Activated CD4-positive, alpha-beta T cell treated with anti-CD3 and anti-CD28 coated beads, Interleukin-2, Interleukin-4, amounts not matched to agents 100 ng/mL and 50 ng/mL, durations not matched to agents 16 hours and 8 hours (primary cell): Measurements from ENCODE around the gene KCNK7.
A peak's percentile ranks its signal among the peaks of the same experiment; 100 is the strongest.

ENCODE experiments used
- DNase-seq: peaks from one replicate; pipeline ENCODE4 v3.0.0-alpha.2; 2020; ENCODE audit warnings: low spot score

The KCNK7 gene

DNA sequence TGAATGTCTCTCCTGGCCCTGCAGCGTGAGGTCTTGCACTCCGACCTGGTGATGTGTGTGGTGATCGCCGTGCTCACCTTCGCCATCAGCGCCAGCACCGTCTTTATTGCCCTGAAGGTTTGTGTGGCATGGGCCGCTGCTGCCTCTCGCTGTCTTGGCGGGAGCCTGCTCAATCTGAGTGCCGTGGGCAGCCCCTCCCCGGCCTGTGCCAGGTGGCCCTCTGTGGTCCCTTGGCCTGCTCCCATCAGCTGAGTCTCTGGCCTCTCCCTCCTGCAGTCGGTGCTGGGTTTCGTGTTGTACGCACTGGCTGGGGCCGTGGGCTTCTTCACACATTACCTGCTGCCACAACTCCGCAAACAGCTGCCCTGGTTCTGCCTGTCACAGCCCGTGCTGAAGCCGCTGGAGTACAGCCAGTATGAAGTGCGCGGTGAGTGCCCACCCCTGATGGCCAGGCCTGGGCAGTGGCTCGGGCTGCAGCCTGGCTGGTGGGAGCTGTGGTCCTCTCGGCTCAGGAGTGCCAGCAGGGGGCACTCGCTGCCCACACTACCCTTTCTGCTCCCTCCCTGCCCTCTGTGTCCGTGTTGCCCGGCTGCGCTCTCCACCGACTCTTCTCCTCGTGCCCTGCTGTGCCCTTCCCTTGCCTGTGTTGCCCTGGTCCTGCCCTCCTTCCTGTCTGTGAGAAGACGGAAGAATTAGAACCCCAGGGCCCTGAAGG is 30.2 kb upstream of the KCNK7 start:
- DNase-seq, result peak; percentile 37

DNA sequence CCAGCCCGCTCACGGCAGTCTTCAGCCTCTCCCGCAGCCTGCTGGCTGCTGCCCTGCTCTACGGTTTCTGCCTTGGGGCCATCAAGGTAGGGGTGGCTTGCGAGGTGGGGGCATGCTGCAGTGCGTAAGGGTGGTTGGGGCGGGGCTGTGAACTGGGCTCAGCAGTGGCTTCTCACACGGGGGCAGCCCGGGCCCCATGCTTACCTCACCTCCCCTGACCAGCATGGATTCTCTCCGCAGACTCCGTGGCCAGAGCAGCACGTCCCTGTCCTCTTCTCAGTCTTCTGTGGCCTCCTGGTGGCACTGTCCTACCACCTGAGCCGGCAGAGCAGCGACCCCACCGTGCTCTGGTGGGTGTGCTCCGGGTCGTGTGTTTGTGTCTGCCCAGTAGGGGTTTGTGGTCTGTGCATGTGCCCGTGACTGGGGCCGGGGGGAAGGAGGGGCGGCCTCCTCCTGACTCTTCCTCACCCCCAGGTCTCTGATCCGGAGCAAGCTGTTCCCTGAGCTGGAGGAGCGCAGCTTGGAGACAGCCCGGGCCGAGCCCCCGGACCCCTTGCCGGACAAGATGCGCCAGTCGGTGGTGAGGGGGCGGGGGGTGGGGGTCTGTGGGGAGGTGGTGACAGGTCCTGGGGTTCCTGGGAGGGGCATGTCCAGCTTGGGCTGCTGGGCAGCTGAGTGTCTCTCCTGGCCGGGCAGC is 29.5 kb upstream of the KCNK7 start:
- no peak for DNase-seq

DNA sequence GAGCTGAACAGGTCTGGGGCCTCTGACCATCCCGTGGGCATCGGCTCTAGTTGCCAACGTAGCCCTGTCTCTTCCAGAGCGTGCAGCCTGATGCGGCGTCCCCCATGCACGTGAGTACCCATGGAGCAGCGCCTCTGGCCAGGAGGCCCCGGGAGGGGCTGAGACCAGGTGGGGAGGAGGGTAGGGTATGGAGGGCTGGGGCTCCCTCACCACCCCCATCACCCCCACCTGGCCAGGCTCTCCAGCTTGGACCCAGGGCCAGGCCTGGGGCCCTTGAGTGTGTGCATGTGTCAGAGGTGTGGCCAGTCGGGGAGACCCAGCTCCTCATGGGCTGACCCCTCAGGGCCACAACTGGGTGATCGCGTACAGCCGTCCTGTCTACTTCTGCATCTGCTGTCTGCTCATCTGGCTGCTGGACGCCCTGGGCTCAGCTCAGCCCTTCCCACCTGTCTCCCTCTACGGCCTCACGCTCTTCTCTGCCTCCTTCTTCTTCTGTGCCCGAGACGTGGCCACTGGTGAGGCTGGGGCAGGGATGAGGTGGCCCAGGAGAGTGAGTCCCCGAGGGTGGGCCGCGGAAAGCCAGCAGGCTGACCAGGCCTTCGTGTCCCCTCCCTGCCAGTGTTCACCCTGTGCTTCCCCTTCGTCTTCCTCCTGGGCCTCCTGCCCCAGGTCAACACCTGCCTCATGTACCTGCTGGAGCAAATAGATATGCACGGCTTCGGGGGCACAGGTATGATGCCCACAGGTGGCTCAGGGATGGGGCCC is 28.4 kb upstream of the KCNK7 start:
- DNase-seq, result no peak

DNA sequence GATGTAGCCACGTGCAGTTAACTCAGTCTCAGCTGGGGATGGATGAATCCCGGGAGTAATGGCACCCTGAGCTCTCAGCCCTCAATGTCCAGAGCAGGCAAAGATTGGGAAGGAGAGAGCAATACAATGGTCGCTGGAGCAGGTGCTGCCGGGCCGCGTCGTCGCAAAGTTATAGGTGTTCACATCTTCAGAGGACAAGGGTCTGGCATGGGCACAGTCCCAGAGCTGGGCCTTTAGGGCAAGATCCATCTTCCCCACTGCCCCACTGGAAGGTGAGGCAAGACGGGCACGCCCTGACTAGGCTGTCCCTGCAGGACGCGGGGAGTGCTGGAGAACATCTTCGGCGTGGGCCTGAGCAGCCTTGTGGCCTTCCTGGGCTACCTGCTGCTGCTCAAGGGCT is 27.6 kb upstream of the KCNK7 start:
- DNase-seq, result no peak

DNA sequence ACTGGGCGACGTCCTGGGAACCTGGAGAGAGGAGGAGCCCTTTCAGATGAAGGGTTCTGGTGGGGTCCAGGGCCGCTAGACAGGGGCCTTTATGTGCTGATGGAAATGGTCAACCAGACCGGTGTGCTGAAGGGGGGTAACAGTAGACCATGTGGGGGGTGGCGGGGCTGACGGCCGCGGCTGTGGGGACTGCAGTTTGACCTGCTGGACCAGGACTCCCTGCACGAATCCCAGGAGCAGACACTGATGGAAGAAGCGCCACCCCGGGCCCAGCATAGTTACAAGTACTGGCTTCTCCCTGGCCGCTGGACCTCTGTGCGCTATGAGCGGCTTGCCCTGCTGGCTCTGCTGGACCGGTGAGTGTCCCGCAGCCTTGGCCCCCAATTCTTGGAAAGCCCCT is 26.4 kb upstream of the KCNK7 start:
- DNase-seq, result no peak

DNA sequence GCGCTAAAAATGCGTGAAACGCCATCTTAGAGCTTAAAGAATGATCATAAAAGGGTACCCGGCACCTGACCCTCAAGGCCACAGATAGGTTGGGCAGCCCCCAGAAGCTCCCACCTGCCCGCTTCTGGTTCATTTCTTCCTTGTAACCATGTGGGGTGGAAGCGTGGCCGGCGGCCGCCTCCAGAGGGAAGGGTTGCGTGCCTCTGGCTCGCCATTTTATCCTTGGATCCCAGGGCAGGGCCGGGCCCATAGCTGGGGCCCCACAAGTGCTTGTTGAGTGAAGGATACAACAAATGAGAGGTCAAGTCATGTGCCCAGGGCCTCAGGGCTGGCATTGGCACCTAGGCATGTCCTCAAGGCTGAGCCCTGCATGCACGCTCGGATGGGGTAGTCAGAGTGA is 25.9 kb upstream of the KCNK7 start:
- DNase-seq, result no peak

DNA sequence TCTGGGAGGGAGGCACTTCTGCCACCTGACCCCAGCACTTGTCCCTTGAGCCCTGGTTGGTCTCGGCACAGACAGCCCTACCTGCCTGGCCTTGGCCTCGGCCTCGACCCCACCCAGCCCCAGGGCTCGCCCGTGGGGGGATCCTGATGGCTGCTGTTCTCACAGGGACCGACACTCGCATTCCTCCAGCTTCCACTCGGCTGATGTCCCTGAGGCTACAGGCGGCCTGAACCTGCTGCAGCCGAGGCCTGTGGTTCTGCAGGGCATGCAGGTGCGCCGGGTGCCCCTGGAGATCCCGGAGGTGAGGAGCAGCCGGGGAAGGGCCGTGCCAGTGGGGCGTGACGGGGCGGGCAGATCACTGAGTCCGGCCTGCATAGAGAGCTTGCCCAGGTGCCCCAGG is 25.1 kb upstream of the KCNK7 start:
- no peak for DNase-seq

DNA sequence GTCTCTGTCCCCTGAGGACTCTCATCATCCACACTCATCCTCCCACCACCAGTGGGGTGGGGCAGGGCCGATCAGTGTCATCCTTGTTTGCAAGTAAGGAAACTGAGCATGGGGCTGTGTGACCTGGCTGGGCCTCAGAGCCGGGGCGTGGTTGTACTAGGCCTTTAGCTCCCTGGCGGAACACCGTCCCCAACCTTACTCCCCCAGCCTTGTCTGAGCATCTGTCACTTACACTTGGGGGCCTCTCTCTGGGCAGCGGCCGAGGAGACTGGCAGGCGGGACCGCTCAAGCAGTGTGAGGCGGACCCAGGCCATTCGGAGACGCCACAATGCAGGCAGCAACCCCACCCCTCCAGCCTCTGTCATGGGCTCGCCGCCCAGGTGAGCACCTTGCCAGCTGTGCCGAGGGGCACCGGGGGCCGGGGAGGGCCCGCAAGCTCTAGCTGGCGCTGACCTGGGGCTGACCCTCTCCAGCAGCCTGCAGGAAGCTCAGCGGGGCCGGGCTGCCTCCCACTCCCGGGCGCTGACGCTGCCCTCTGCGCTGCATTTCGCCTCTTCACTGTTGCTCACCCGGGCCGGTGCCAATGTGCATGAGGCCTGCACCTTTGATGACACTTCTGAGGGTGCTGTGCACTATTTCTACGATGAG is 23.8 kb upstream of the KCNK7 start:
- no peak for DNase-seq

DNA sequence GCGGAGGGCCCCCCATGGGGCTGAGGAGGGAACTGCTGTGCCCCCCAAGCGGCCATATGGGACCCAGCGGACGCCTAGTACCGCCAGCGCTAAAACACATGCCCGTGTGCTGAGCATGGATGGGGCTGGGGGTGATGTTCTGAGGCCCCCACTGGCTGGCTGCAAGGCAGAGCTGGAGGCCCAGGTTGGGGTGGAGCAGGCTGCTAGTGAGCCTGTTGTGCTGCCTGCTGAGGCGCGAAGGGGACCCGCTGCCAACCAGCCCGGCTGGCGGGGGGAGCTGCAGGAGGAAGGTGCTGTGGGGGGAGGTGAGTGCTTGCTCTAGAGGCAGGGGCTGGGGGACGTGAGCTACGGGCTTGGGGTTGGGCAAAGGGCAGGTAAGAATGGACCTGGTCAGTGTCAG is 23.2 kb upstream of the KCNK7 start:
- no peak for DNase-seq

DNA sequence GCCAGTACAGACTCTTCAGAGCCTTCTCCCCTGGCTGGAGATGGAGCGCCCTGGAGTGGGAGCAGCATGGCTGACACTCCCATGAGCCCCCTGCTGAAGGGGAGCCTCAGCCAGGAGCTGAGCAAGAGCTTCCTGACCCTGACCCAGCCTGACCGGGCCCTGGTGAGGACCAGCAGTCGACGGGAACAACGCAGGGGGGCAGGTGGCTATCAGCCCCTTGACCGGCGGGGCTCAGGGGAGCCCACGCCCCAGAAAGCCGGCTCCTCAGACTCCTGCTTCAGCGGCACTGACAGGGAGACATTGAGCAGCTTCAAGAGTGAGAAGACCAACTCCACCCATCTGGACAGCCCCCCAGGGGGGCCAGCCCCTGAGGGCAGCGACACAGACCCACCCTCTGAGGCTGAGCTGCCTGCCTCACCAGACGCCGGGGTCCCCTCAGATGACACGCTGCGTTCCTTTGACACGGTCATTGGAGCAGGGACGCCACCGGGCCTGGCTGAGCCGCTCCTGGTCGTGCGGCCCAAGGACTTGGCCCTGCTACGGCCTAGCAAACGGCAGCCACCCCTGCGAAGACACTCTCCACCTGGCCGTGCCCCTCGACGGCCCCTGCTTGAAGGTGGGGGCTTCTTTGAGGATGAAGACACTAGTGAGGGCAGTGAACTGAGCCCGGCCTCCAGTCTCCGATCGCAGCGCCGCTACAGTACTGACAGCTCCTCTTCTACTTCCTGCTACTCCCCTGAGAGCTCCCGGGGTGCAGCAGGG is 22.6 kb upstream of the KCNK7 start:
- DNase-seq, result no peak

DNA sequence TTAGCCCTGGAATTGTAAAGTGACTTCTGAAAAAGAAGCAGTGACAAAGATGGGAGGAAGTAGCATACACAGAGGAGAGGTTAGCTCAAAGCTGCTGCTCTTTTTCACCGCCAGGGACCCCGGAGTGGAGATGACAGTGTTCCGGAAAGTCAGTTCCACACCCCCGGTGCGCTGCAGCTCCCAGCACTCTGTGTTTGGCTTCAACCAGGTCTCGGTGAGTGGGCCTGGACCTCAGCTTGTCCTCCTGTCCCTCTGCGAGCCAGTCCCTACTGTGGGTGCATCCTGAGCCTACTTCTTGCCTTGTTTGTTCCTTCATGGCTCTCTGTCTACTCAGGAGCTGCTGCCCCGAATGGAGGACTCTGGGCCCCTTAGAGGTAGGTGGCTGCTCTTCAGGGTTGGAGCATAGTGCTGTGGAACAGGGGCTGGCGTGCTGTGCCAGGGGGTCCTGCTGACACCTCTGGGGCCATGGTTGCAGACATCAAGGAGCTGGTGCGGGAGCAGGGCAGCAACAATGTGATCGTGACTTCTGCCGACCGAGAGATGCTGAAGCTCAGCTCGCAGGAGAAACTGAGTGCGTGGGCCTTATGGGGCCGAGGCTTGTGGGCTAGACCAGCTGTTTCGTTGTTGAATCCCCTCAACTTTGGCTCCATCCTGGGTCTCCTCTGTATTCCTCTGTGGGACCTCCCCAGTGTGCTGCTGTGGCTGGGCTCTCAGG is 21.7 kb upstream of the KCNK7 start:
- DNase-seq, result no peak

DNA sequence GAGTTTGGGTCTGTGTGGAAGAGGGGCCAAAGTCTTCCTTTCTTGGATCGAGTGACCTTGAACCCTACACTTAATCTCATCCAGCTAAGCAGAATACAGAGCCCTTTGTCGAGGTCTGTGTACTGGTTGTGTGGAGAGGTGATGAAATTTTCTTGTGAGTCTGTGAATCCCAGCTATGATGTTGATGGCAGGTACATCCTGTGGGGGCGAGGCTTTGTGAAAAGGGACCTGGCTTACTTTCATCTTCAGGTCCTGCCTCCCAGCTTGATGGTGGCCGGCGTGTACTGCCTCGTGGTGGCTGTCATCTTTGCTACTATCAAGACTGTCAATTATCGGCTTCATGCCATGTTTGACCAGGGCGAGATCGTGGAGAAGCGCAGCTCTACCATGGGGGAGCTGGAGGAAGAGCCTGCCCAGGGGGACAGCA is 21.0 kb upstream of the KCNK7 start:
- DNase-seq, result peak; percentile 15

DNA sequence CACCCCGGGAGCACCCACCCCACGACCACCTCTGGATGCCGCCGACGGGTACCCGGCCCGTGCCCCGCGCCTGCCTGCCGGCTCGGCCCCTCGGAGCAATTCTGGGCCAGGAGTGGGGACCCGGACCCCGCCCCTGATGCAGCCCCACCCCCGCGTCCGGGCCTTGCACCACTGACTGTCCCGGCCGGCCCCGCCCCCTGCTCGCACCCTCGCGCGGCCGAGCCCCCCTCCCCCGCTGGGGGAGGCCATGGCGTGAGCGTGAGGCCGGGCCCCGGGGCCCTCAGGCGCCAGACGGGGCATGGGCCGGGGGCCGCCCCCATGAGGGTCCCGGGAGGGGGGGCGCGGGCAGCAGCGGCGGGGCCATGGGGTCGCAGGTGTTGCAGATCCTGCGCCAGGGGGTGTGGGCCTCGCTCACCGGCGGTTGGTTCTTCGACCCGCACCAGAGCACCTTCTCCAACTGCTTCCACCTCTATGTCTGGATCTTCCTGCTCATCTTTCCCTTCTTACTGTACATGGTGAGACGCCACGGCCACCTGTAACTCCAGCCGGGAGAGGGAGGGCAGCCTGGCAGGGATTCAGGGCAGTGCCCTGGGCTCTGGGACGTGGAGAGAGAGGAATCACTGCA is 20.5 kb upstream of the KCNK7 start:
- peak; percentile 57 for DNase-seq

DNA sequence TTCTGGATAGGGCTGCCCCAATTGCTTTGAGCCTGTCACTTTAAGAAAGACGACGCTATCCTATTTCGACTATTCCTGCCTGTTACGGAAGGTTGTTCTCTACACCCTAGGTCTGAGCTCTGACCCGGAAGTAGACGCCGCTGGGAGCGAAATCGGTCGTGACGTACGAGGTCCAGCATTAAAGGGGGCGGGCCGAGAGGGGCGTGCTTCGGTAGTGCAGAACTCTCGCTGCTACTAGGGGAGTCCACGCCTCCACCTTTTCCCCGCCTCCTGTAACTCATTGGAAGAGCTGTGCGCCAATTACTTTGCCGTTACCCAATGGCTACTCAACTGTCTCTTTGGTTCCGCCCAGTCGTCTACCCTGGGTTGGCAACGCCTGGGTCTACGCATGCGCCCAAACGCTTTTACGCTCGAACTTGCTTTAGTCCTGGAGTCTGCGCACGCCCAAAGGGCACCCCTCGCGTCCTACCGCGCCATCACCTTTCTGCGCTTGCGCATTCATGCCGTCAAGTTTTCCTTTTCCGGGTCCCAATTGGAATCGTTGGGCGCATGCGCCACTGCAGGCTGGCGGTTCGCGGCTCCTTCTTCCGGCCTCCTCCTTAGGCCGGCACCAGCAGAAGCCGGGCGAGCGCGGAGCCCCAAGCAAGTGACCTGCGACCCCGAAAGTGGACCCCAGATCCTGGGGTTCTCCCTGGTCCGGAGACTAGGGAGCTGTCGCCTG is 19.8 kb upstream of the KCNK7 start, which contains the start of gene PCNX3:
Gene PCNX3, plus strand, starts transcription at position 548 of the 721 bp plus-strand sequence. CDS start 536 bp downstream, outside the sequence.
- peak; percentile 100 for DNase-seq

DNA sequence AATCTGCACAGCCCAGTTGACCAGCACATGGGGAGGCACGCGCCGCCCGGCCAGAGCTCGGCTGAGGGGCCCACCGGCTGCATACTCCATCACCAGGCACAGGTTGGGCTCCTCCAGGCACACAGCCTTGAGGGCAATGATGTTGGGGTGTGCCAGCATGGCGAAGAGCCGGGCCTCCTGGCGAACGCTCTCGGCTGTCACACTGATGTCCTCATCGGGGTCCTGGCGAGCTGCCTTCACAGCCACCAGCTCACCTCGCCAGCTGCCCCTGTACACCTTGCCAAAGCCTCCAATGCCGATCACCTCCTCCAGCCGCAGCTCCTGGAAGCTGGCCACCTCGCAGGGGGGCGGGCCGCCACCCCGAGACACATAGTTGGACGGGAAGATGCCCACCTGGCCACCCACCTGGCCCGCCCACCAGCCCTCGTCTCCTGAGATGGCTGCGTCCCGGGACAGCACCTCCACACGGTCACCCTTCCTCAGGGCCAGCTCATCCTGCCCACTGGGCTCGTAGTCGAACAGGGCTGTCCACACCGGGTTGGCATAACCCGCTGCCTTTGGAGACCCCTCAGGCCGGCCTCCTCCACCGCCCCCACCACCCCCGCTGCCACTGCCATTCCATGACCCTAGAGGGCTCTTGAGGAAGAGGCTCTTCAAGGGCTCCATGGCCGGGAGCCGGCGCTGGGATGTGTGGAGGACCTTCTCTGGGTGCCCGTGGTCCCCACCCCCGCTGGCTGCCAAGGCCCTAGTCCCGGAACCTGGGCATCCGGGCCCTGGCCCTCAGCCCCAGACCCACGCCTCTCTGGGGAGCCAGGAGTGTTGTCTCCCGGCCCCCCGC is 17.7 kb upstream of the KCNK7 start:
- no peak for DNase-seq

DNA sequence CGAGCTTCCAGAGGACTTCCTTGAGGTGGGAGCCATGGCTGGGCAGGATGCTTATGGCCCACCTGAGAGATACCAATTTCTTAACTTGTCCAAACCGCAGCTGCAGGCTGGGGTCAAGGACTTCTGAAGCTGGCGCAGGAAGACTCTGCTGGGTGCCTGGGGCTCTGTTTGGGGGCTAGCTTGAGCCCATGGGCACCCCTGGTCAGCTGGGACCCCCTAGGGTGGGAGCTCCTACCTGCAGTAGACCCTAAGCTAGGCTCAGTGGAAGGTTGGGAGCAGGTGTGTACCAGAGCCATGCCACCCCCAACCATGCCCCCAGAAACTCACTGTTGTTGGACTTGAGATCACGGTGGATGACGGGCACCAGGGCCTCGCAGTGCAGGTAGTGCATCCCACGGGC is 17.1 kb upstream of the KCNK7 start:
- no peak for DNase-seq

DNA sequence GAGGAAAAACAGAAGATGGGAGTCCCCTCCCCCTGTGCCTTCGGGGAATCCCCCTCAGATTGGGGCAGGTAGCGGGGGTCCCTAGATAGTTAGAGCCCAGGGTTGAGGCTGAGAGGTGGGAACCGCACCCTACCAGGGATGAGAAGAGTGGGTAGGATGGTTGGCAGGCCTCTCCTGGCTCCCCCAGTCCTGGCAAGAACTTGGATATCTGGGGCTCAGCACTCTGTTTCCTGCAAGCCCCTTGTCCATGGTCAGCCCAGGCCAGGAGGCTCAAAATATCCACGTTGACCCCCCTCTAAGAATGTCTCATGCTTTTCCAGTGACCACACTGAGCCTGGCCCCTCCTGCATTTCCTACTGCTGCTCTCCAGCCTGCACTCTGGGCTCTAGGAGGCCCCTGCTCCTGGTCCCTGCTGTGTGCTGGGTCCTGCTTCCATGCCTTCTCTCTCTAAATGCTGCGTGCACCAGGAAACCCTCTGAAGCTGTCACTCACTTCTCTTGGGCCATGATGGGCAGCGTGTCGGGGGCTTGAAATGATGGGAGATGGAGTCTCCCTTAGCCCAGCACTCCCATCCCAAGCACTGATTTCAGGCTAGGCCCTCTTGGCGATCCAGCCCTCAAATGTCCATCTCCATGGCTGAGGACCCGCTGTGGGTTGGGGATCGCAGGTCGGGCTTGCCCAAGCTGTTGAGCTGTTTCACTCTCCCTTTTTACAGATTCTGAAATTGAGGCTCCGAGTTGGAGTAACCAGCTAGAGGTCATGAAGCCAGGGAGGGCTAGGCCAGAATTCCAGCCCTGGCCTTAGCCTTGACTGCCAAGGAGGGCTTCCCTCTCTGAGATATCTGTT is 16.4 kb upstream of the KCNK7 start:
- DNase-seq, result no peak
